Spleen (tissue), 7 donors: ENCODE data around the gene PTGDR.

Experiments used
- CTCF ChIP-seq, 11 experiments: fragments of 200-600 bp in 7 of 11; fragments of 450-650 bp in 4 of 11; sonication (generic) in 4 of 11; IDR thresholded peaks in 8 of 11; conservative IDR thresholded peaks in 3 of 11; 1 replicate in 7 of 11; 2 replicates in 4 of 11; pipeline versions ENCODE4 v1.4.0 to v1.8.0; 2016 to 2021; ENCODE audit warnings: antibody characterized with exemption in 11 of 11, inconsistent platforms in 4 of 11, mild to moderate bottlenecking in 1 of 11
- POLR2A ChIP-seq, 3 donors: fragments of 450-650 bp; IDR thresholded peaks; one replicate each; pipeline ENCODE4 v1.5.1; 2017; ENCODE audit warnings: antibody characterized with exemption in 3 of 3, mild to moderate bottlenecking in 1 of 3
- donor health status: DM: no; HTN: no; CAD: no; lungs with moderate emphysema.
- donor health status: DM: no; HTN: no; CAD: no.
- donor health status: DM: no; HTN: no; CAD: no.

GRCh38 chr14:52275372-52275771, 7.9 kb downstream of the PTGDR start:
- TF ChIP-seq CTCF (IDR thresholded peaks at IDR 0.05 in 8 of 11, conservative IDR thresholded peaks at IDR 0.05 in 3 of 11), result no peak
- TF ChIP-seq POLR2A (IDR thresholded peaks at IDR 0.05), result no peak
